NCI-H187 treated with DMSO at 0.1 percent for 48 hours (cell line): ENCODE measurements around the gene IGSF21.
"Not testable (repeated sequence)": the region's sequence is repeated elsewhere in the genome, so short reads cannot be mapped to it uniquely, and the experiment has no call there.

Experiments used
- DNase-seq: peaks from one replicate; lab custom pipeline; 2025; lab: John Stamatoyannopoulos, UW

The IGSF21 gene

DNA sequence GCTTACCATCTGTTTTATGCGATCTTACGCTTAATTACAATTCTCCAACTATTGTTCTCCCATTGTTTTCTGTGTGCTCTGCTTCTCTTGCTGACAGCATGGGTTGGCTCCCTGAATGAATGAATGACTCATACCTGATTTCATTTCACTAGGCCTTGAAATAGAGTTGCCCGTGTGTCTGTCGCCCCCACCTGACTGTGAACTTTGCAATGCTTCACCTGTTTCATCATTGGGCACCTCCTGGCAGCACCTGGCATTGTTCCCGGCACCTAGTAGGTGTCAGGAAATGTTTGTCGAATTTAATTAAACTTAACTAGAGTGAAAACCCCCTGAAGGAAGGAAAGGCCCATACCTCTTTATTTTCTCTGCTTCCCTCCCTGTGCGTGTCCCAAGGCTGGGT, 252.7 kb downstream of the IGSF21 start:
- DNase-seq: no peak

DNA sequence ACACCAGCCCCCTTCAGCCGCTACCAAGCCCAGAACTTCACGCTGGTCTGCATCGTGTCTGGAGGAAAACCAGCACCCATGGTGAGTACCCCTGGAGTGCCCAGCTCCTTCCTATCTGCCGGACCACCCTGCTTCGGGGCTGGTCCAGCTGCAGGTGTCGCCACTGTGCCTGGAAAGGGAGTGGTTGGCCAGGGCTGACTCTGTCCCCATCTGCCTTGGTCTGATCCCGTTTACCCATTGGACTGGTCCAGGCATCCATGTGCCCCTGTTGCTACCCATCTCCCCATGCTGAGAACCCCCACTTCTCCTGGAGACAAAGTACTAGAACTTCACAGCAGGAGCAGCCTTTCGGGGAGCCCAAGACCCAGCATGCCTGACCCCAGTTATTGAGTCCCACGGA, 254.6 kb downstream of the IGSF21 start:
- no peak for DNase-seq

DNA sequence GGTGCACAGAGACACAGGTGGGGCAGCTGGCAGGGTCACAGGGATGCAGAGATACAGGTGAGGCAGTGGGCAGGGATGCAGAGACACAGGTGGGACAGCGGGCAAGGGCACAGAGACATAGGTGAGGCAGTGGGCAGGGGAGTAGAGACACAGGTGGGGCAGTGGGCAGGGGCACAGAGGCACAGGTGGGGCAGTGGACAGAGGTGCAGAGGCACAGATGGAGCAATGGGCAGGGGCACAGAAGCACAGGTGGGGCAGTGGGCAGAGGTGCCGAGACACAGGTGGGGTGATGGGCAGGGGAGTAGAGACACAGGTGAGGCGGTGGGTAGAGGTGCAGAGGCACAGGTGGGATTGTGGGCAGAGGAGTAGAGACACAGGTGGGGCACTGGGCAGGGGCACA, 255.8 kb downstream of the IGSF21 start:
- no peak for DNase-seq

DNA sequence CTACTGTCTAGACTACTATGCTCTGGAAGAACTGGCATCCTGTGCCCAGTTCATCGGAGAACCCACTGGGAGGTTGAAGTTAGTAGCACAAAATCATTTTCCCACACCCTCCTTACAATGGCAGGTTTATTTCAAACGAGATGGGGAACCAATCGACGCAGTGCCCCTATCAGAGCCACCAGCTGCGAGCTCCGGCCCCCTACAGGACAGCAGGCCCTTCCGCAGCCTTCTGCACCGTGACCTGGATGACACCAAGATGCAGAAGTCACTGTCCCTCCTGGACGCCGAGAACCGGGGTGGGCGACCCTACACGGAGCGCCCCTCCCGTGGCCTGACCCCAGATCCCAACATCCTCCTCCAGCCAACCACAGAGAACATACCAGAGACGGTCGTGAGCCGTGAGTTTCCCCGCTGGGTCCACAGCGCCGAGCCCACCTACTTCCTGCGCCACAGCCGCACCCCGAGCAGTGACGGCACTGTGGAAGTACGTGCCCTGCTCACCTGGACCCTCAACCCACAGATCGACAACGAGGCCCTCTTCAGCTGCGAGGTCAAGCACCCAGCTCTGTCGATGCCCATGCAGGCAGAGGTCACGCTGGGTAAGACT, 257.6 kb downstream of the IGSF21 start:
- no peak for DNase-seq

DNA sequence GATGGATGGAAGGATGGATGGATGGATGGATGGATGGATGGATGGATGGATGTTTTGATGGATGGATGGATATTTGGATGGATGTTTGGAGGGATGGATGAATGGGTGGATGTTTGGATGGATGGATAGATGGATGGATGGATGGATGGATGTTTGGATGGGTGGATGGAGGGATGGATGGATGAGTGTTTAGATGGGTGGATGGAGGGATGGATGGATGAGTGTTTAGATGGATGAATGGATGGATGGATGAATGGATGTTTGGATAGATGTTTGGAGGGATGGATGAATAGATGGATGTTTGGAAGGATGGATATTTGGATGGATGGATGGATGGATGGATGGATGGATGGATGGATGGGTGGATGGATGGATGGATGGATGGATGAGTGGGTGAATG, 264.9 kb downstream of the IGSF21 start:
- DNase-seq: not testable (repeated sequence)

DNA sequence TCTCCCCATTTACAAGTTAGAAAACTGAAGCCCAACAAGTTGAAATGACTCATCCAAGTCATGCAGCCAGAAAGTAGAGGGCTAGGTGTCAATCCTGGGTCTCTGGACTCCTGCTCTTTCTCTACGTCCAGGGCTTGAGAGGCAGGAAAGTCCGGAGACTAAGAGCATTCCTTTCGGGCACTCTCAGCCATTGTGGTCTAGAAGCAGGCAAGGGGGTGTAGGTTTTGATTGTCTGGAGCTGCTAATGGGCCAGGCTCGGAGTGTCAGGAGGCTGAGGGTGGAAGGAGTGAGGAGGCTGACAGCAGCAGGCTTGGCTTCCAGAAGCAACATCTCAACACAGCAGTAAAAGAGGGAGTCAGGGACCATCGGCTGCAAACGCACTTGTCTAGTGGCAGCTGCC, 265.6 kb downstream of the IGSF21 start:
- no peak for DNase-seq

DNA sequence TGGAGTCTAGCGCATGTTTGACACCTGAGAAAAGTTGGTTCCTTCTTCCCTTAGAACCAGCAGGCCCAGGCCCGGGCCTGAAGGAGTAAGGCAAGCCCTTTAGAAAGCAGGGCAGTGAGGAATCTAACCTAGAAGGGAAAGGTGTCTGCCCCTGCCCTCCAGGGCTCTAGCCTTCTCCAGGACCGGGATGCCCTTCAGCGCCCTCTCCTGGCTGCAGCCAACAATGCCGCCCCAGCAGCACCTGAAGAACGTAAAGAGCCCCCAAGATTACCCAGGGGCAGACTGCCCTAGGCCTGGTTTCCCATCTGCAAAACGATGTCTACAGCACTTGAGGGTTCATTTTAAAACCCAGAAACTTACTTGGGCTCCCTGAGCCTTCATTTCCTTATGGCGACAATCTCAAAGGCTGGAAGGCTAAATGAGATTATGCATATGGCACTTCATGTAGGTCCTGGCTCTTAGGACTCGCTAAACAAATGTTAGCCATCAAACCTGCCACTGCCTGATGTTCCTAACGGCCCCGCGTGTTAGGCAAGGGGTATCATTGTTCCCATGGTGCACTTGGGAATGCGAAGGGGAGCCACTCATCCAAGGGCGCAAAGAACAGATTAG, 266.4 kb downstream of the IGSF21 start:
- DNase-seq: no peak

DNA sequence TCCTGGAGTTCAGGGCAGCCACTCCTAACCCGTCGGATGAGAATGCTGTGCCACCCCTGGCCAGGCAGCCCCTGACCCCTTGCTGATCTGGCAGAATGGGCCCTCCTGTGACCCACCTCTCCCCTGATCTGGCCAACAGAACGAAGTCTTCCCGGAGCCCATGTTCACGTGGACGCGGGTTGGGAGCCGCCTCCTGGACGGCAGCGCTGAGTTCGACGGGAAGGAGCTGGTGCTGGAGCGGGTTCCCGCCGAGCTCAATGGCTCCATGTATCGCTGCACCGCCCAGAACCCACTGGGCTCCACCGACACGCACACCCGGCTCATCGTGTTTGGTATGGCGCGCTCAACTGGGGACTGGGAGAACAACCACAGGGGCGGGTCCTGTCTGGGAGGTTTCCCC, 269.1 kb downstream of the IGSF21 start:
- no peak for DNase-seq

DNA sequence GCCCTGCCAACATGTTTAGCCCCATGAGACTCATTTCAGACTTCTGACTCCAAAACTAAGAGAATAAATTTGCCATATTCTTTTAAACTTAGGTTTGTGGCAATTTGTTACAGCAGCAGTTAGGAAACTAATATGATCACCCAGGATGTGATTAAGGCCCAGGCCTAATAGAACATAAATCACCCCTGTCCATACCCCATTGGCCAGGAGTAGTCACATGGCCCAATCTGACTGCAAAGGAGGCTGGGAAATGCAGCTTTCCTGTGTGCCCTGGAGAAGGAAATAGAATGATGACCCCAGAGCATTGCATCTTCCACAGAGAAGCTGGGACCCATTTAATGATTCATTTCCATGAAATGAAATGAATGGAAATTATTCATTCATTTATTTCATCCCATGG, 272.7 kb downstream of the IGSF21 start:
- no peak for DNase-seq

DNA sequence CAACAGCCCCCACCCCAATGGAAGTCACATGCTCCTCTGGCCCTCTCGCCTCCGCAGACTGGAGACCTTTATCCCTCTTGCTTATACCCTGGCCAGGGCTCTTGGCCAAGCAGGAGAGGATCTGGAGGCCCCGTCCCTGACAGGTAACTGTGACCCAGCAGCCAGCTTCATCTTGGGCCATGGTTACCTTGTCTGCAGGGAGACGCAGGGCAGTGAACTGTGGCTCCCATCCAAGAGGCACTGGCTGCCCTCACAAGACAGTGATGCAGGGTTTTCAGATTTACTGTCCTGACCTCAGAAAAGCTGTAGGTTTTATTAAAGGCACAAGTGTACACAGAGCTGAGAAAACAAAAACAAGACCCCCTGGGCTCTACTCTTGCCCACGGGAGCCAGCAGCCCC, 276.5 kb downstream of the IGSF21 start:
- DNase-seq: no peak

DNA sequence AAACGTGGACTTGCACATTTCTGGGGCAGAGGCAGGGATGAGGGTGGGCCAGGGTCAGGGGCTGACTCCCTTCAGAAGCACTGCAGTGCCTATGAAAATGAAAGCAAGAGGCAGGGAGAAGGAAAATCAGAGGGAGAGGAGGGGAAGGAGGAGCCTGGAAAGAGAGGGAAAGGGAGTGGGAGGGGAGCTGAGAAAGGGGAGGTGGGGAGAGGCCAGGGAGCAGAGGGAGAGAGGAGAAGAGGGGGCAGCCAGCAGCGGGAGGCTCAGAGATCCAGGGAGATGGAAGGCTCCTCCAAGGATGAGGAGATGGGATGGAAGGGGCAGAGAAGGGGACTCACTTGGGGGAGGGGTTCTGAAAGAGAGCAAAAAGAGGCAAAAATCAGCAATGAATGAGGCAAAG, 276.9 kb downstream of the IGSF21 start:
- no peak for DNase-seq

DNA sequence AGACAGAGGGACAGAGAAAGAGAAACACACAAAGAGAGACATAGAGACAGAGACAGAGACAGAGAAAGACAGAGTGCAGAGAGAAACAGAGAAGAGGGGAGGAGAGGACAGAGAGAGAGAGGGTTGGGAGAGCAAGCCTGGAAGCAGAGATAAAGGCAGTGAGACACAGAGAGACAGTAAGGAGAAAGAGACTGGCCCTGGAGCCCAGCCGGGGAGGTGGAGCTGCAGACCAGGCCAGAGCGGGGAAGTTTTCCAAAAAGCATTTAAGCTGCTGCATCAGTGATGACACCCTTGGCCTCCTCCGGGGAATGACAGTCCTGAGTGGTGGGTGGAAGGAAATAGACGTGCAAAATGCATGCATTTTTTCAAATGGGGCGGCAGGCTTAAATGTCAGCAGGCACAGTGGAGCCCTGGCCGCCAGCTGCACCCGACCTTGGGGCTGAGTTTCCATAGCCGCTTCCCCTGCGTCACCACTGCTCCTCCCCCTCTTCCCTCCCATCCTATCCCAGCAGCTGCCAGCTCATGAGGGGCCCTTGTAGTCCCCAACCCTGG, 277.7 kb downstream of the IGSF21 start:
- DNase-seq: no peak

DNA sequence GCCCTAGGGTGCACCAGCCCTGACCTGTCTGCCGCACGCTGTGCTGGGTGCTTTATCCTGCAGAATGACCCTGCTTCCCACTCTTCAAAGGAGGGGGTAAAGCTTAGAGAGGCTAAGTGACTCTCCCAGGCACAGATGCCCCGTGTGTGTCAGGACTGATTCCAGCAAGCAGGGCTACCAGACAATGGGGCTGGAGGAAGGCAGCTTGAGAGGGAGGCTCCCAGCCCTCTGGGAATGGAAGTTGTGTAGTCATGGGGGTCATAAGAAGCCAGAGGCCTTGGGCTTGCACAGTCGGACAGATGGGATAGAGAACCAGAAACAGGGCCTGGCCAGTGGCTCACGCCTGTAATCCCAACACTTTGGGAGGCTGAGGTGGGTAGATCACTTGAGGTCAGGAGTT, 279.0 kb downstream of the IGSF21 start:
- no peak for DNase-seq

DNA sequence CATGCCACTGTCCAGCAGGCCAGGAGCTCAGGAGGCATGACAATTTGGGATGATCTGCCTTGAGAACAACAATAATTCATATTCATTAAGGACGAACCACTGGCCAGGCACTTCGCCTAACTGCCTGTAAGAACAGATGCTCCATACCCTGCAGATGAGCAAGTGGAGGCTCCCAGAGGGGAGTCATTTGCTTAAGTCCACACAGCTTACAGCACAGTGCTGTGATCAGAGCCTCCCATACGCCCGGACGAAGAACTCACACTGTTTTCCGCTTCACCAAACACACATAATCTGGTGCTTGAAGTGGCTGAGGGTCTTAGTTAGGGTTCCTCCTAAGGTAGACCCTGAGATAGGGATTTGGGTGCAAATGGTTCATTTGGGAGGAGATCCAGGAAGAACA, 279.7 kb downstream of the IGSF21 start:
- DNase-seq: no peak

DNA sequence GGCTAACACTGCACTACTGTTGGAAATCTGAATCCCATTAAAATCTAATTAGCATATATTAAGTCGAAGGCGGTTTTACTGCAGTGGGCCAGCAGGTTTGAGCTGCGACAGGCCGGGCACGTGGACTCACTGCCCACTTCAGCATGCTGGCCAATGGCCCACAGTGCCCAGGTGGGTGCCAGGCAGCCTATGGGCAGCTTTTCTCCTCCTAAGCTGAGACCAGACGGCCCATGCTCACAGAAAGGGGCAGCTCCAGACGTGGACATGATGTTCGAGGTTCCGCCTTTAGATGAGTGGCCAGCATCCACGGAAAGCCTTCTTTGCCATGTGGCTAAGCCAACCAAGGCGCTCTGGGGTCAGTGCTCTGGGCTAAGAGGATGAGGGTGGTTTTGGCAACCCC, 283.4 kb downstream of the IGSF21 start:
- DNase-seq: no peak

DNA sequence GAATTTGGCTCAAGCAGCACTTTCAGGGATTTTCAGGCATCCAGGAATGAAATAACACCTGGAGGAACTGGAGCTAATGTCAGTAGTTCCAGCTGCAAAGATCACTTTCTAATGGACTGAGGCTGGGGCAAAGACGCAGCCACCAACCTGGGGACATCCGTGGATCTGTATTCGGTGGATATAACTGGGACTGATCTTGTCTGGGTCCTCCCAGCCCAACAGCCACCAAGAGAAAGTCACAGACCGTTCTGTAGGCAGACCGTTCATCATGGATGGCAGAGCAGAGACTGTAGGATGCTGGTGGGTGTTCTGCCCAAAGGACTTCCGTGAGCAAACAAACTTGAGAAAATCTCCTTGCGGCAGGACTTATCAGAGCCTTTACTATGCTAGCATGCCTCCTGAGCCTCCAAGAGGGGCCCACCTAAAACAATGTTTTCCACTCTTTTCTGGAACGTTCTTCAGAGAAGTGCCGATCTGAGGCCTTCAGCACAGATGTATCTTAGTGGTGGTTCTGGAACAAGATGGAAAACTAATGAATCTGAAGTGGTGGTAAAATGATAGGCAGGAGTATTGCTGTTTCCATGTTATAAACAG, 287.1 kb downstream of the IGSF21 start:
- no peak for DNase-seq

DNA sequence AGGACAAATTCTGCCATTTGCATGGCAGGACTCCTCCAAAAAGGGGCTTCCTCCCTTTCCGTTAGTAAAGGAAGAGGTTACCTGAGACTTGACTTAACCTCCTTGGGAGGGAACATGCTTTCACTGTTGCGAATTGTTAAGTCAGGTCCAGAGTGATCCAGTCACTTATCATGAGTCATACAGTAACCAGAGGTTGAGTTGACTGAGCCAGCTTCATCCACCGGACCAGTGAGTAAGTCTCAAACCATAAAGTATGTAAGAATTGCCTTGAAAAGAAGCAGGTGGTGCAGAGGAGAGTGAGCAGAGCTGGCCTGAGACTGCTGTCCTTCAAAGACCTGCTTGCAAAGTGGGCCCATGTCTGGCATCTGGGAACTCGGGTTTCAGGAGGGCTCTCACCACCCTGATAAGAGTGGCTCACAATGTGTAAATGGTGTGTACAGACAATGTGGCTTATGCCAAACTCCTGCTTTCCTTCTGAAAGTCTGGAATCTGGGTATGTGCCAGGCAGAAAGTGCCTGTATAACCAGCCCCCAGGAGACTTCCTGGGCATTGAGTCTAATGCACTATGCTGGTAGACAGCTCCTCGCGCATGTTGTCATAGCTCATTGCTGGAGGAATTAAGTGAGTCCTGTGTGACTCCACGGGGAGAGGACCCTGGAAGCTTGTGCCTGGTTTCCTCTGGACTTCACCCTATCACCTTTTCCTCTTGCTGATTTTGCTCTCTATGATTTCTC, 288.8 kb downstream of the IGSF21 start:
- no peak for DNase-seq

DNA sequence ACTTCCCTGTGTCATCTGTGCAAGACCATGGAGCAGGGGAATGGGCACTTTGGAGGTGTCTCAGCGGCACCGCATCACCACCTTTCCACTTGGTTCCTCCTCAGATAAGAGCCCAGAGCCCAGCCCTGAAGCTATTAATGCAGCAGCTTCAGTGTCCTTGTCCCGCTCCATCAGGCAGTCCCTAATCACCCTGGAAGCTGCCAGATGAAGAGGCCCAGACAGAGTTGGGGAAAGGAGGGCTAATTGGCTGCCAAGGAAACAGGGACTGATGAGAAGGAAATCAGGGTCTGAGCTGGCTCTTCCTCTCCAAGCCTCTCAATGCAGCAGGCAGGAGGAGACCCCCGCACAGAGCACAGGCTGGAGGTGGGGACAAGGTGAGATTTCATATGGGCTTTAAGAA, 290.0 kb downstream of the IGSF21 start:
- no peak for DNase-seq

DNA sequence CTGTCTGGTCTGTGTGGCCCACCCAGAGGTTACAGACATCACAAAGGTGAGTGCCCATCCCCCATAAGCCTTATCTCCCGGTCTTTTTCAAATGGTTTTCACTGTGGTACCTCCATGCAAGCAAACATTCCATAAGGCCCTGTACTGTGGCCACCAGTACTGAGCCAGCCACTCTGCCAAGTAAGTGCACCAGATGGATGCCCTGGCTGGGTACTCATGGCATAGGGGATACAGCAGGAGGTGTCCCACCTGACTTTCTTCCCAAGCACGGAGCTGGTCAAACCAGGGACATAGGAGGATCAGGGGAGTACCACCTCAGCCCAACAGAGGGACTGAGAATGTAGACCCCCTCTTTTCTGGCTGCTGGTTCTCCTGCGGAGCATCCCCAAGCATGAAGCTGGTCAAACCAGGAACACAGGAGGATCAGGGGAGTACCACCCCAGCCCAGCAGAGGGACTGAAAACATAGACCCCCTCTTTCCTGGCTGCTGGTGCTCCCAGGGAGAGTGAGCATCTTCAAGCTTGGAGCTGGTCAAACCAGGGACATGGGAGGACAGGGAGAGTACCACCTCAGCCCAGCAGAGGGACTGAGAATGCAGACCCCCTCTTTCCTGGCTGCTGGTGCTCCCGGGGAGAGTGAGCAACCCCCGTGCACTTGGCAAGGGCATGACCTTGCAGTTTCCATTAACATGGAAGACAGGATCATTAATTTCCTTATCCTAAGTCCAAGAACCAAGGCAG, 291.4 kb downstream of the IGSF21 start:
- DNase-seq: no peak

DNA sequence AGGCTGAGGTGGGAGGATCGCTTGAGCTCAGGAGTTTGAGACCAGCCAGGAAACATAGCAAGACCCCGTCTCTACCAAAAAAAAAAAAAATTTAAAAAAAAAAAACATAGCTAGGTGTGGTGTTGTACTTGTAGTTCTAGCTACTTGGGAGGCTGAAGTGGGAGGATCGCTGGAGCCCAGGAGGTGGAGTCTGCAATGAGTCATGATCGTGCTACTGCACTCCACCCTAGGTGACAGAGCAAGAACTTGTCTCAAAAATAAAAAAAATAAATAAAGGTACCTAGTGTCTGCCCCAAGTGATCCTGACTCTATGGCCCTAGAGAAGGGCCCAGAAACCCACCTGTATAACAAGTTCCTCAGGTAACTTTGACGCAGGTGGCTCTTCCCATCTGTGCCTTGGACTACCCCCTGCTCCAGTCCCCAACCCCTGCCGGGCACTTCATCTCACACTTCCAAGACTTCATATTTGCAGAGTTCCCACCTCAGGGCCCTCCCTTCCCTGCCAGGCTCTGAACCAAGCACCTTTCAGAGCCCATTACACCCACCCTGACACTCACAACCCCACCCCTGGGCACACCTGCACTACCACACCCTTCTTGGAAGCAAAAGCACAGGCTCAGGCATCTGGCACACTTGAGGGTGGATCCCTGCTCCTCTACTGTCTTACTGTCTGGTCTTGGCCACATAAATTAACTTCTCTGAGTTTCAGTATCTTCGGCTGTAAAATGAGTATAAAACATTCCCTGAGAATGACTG, 292.9 kb downstream of the IGSF21 start:
- DNase-seq: no peak

DNA sequence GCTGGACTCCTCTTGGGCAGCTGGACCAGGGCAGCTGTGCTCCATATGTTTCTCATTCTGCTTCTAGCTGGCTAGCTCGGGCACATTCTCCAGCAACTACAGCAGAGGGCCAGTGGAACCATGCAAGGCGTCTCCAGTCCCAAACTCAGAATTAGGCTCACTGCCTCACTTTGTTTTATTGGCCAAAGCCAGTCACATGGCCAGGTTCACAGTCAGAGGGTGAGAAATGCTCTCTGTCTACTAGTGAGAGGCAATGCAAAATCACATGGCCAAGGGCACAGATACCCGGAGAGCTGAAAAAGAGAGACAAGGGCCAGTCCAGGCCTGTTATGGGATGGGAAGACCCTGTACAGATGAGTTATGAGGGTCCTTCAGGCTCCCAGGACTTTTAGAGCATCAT, 294.3 kb downstream of the IGSF21 start:
- no peak for DNase-seq

DNA sequence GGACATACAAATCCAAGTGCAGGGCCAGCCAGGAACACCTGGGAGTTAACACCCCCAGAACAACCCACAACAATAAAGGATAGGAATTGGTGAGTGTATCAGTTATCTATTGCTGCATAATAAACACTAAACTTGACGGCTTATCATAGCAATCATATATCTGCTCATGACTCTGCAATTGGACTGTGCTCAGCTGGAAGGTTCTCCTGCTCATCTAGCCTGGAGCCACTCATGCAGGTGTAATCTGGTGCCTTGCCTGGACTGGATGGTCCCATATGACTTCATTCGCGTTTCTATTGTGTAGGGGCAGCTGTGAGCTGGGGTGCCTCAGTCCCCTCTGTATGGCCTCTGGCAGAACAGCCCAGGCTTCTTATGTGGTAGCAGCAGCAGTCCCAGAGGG, 296.9 kb downstream of the IGSF21 start:
- DNase-seq: no peak
